ENCODE results near the gene TFDP1.

The TFDP1 gene

DNA sequence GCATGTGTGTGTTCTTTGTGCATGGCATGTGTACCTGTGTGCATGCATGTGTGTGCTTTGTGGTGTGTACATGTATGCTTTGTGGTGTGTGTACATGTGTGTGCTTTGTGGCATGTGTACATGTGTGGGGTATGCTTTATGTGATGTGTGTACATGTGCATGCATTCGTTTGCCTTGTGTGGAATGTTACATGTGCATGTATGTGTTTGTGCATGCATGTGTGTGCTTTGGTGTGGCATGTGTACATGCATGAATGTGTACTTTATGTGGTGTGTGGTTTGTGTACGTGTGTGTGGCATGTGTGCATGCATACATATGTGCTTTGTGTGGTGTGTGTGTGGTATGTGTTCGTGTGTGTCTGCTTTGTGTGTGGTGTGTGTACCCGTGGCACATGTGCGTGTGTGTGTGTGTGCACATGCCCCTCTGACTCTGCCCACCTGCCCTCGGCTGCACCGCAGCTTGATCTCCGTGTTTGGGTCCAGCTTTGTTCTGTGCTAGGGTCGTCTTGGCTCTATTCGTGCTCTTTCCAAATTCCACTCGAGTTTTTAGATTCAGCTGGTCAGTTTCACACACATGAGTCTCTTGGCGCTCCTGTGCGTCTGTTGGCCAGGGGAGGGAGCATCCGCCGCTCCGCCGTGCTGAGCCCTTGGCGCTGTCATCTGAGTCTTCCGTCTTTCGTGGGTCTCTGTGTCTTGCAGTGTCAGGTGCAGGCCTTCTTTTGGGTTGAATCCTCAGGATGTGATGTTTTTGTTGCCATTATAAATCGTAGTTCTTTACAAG, 46.5 kb upstream of the TFDP1 start:
- Histone ChIP-seq H3K4me2 (no peak overlapping the region), H3K27ac (no peak overlapping the region), H3K27me3 (ENCODE audit: insufficient read depth, low read depth) (no peaks in the 10 kb centered on the region), H3K79me2 (ENCODE audit: insufficient read depth, low read depth) (no peaks in the 10 kb centered on the region), H3K36me3 (ENCODE audit: insufficient read depth) (no peaks in the 10 kb centered on the region), H3K4me3 (IDR thresholded peaks at IDR 0.05; ENCODE audit: insufficient read depth, low read depth, low read length) (no peak overlapping the region), H4K20me1 (ENCODE audit: insufficient read depth) (no peaks in the 10 kb centered on the region), H2AFZ (ENCODE audit: low read depth) (no peak overlapping the region), H3K9ac (no peak overlapping the region), H3K4me1 (ENCODE audit: low read depth, poor library complexity, severe bottlenecking) (no peaks in the 10 kb centered on the region)
- TF ChIP-seq, protein P1, sequence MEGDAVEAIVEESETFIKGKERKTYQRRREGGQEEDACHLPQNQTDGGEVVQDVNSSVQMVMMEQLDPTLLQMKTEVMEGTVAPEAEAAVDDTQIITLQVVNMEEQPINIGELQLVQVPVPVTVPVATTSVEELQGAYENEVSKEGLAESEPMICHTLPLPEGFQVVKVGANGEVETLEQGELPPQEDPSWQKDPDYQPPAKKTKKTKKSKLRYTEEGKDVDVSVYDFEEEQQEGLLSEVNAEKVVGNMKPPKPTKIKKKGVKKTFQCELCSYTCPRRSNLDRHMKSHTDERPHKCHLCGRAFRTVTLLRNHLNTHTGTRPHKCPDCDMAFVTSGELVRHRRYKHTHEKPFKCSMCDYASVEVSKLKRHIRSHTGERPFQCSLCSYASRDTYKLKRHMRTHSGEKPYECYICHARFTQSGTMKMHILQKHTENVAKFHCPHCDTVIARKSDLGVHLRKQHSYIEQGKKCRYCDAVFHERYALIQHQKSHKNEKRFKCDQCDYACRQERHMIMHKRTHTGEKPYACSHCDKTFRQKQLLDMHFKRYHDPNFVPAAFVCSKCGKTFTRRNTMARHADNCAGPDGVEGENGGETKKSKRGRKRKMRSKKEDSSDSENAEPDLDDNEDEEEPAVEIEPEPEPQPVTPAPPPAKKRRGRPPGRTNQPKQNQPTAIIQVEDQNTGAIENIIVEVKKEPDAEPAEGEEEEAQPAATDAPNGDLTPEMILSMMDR (conservative IDR thresholded peaks at IDR 0.05; ENCODE audit: low read depth, low read length) = no peak

DNA sequence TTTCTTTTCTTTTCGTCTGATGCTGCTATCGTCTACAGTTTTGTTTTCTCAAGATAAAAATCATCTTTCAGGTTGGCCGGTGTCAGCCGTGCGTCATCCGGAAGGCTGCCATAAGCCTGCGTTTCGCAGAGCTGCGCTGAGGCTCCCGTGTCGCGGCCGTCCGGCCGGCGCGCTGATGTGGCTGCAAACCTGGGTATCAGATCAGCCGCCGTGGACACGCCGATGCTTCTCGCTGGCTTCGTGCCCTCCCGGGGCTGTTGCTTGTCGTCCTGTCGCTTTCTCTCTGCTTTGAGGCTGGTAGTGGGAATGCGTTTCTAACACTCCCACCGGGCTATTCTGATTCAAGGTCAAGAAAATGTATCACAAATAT, 45.9 kb upstream of the TFDP1 start:
- Histone ChIP-seq H3K27me3 (ENCODE audit: insufficient read depth, low read depth) (no peaks in the 10 kb centered on the region), H2AFZ (ENCODE audit: low read depth) (no peak overlapping the region), H3K4me1 (ENCODE audit: low read depth, poor library complexity, severe bottlenecking) (no peaks in the 10 kb centered on the region), H3K4me3 (IDR thresholded peaks at IDR 0.05; ENCODE audit: insufficient read depth, low read depth, low read length) (no peak overlapping the region), H3K36me3 (ENCODE audit: insufficient read depth) (no peaks in the 10 kb centered on the region), H4K20me1 (ENCODE audit: insufficient read depth) (no peaks in the 10 kb centered on the region), H3K27ac (no peak overlapping the region), H3K79me2 (ENCODE audit: insufficient read depth, low read depth) (no peaks in the 10 kb centered on the region), H3K9ac (no peak overlapping the region), H3K4me2 (no peak overlapping the region)
- TF ChIP-seq, protein P1 (conservative IDR thresholded peaks at IDR 0.05; ENCODE audit: low read depth, low read length) = no peak

DNA sequence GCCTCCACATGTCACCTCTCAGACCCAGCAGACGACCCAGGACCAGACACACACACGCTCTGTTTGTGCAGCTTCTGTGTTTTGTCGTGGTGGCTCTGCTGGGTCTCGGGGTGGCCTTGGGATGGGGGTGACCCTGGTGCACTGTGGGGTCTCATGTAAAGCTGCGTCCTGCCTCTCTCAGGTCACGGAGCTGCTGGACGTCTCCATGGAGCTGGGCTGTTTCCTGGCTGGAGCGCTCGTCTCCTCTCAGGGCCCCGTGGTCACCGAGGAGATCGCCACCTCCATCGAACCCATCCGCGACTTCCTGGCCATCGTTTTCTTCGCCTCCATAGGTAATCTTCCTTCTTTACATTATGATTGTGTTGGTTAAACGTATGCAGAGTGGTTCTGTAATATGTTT, 45.4 kb upstream of the TFDP1 start:
- Histone ChIP-seq H4K20me1 (ENCODE audit: insufficient read depth) (no peaks in the 10 kb centered on the region), H3K4me1 (ENCODE audit: low read depth, poor library complexity, severe bottlenecking) (no peaks in the 10 kb centered on the region), H3K27ac (no peak overlapping the region), H3K4me3 (IDR thresholded peaks at IDR 0.05; ENCODE audit: insufficient read depth, low read depth, low read length) (no peak overlapping the region), H2AFZ (ENCODE audit: low read depth) (no peak overlapping the region), H3K27me3 (ENCODE audit: insufficient read depth, low read depth) (no peaks in the 10 kb centered on the region), H3K79me2 (ENCODE audit: insufficient read depth, low read depth) (no peaks in the 10 kb centered on the region), H3K9ac (no peak overlapping the region), H3K4me2 (no peak overlapping the region), H3K36me3 (ENCODE audit: insufficient read depth) (no peaks in the 10 kb centered on the region)
- TF ChIP-seq, protein P1 (conservative IDR thresholded peaks at IDR 0.05; ENCODE audit: low read depth, low read length) = no peak

DNA sequence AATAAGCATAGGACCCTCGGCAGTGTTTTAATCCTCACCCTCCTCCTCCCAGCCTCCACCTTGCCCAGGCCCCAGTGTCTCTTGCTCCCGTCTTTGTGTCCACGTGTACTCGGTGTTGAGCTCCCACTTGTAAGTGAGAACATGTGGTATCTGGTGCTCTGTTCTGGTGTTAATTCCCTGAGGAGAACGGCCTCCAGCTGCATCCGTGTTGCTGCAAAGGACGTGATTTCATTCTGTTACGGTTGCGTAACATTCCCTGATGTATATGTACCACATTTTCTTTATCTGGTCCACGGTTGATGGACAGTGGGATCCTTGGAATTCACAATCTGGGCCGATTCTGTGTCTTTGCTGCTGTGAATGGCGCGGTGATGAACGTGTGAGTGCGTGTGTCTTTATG, 44.7 kb upstream of the TFDP1 start:
- TF ChIP-seq, protein P1 (conservative IDR thresholded peaks at IDR 0.05; ENCODE audit: low read depth, low read length) = no peak
- Histone ChIP-seq H3K27ac (no peak overlapping the region), H3K27me3 (ENCODE audit: insufficient read depth, low read depth) (no peaks in the 10 kb centered on the region), H3K4me2 (no peak overlapping the region), H3K9ac (no peak overlapping the region), H2AFZ (ENCODE audit: low read depth) (no peak overlapping the region), H3K4me3 (IDR thresholded peaks at IDR 0.05; ENCODE audit: insufficient read depth, low read depth, low read length) (no peak overlapping the region), H3K79me2 (ENCODE audit: insufficient read depth, low read depth) (no peaks in the 10 kb centered on the region), H4K20me1 (ENCODE audit: insufficient read depth) (no peaks in the 10 kb centered on the region), H3K36me3 (ENCODE audit: insufficient read depth) (no peaks in the 10 kb centered on the region), H3K4me1 (ENCODE audit: low read depth, poor library complexity, severe bottlenecking) (no peaks in the 10 kb centered on the region)

Measured in KMS-11 (cell line).